COLO829 (cell line): ENCODE data around the gene STYX.

Experiments
- DNase-seq: peaks from one replicate; pipeline ENCODE4 v3.0.0; 2012; ENCODE audit warnings: low spot score

The STYX gene

GRCh38 chr14:52729925-52730708 lies at the start of gene STYX:
TSS of gene STYX (plus strand) at chr14:52730166. CDS start at chr14:52730475, 309 bp downstream.
- DNase-seq: peak; percentile 83

- no peak for DNase-seq
Measured at GRCh38 chr14:52683985-52684520, 45.9 kb upstream of the STYX start.

- no peak for DNase-seq
Measured at GRCh38 chr14:52686176-52686575, 43.8 kb upstream of the STYX start.

- no peak for DNase-seq
Measured at GRCh38 chr14:52690983-52691760, 38.8 kb upstream of the STYX start.

- DNase-seq: no peak
Measured at GRCh38 chr14:52692248-52692962, 37.6 kb upstream of the STYX start.

- no peak for DNase-seq
Measured at GRCh38 chr14:52693036-52693435, 36.9 kb upstream of the STYX start.

GRCh38 chr14:52693532-52693931 lies 36.4 kb upstream of the STYX start:
- DNase-seq: no peak

- DNase-seq: no peak
Measured at GRCh38 chr14:52694761-52695480, 35.0 kb upstream of the STYX start.

GRCh38 chr14:52695481-52696091 lies 34.4 kb upstream of the STYX start, which contains the start of gene ERO1A:
TSS of gene ERO1A (minus strand) at chr14:52695558. CDS start at chr14:52695481, 77 bp downstream.
- peak; percentile 52 for DNase-seq

- DNase-seq: no peak
Measured at GRCh38 chr14:52700701-52701172, 29.2 kb upstream of the STYX start.

GRCh38 chr14:52701223-52701622 lies 28.7 kb upstream of the STYX start:
- DNase-seq: no peak

- DNase-seq: no peak
Measured at GRCh38 chr14:52703225-52703624, 26.7 kb upstream of the STYX start.

- DNase-seq: no peak
Measured at GRCh38 chr14:52703664-52704063, 26.3 kb upstream of the STYX start.

GRCh38 chr14:52706286-52706685 lies 23.7 kb upstream of the STYX start:
- DNase-seq: no peak

- peak; percentile 84 for DNase-seq
Measured at GRCh38 chr14:52706724-52707706, 23.0 kb upstream of the STYX start, which contains the start of gene PSMC6. TSS of gene PSMC6 (plus strand) at chr14:52707200. CDS start at chr14:52707220, 20 bp downstream.

- no peak for DNase-seq
Measured at GRCh38 chr14:52711666-52712065, 18.3 kb upstream of the STYX start.

GRCh38 chr14:52716155-52716554 lies 13.8 kb upstream of the STYX start:
- DNase-seq: no peak

- DNase-seq: no peak
Measured at GRCh38 chr14:52723514-52724359, 6.2 kb upstream of the STYX start.

GRCh38 chr14:52724360-52724644 lies 5.7 kb upstream of the STYX start:
- no peak for DNase-seq
